GM12878 (cell line): ENCODE results near the gene RBM19. TPM values are rescaled to one million over a fixed set of nuclear protein-coding genes. Genes with fewer than 3 reads are reported as not detected.

Source experiments
- ATAC-seq: fragments of 200-7000 bp; cut with Tn5 transposase; 3 replicates; pipeline ENCODE4 v1.9.1; 2020; ENCODE audit warnings: mild to moderate bottlenecking, moderate library complexity
- BruUV-seq: library from RNA; stranded (reverse); fragments of 400-500 nt; replicated peaks from 2 replicates; lab custom pipeline; 2021; lab: Mats Ljungman, UMichigan
- CTCF ChIA-PET: fragments of 300-600 bp; sonication (Branson Sonifier 250); formaldehyde crosslinking; extraction: SDS; loops from one replicate; lab custom pipeline; 2021; ENCODE audit warnings: inconsistent platforms; lab: Yijun Ruan, JAX
- POLR2A ChIA-PET: fragments of 350-600 bp; formaldehyde crosslinking; extraction: SDS; loops from one replicate; lab custom pipeline; 2021; ENCODE audit warnings: inconsistent platforms; lab: Charles Lee
- RAD21 ChIA-PET: fragments of 300-600 bp; sonication (Branson Sonifier 250); formaldehyde crosslinking; loops from one replicate; lab custom pipeline; 2023; ENCODE audit warnings: antibody characterized with exemption; ENCODE audit not compliant: unreplicated experiment; lab: Charles Lee
- SMC1A ChIA-PET: fragments of 300-600 bp; sonication (Branson Sonifier 250); formaldehyde crosslinking; loops from one replicate; lab custom pipeline; 2023; ENCODE audit not compliant: unreplicated experiment, uncharacterized antibody; lab: Charles Lee
- DNase-seq: peaks from one replicate; pipeline ENCODE4 v3.0.0-alpha.2; 2011; ENCODE audit warnings: low read depth, low spot score
- FAIRE-seq: peaks from 3 replicates; lab custom pipeline; 2011; peaks lifted over from hg19 to GRCh38; lab: Jason Lieb, UNC
- H2AFZ ChIP-seq: 2 replicates; pipeline ENCODE4 v1.6.0; 2011; ENCODE audit warnings: low read depth, low read length, control low read depth; ENCODE audit not compliant: control insufficient read depth
- H3K27ac ChIP-seq: 2 replicates; pipeline ENCODE4 v1.5.1; 2011; ENCODE audit warnings: control low read depth; ENCODE audit not compliant: control insufficient read depth, insufficient read depth
- H3K27me3 ChIP-seq, 2 experiments: replicated peaks in 1 of 2; 2 replicates each; pipeline versions ENCODE4 v1.6.0 to v1.6.1; 2011; ENCODE audit warnings: low read length in 1 of 2; ENCODE audit not compliant: control insufficient read depth in 2 of 2, insufficient read depth in 2 of 2
- H3K36me3 ChIP-seq, 2 experiments: 2 replicates each; pipeline ENCODE4 v1.5.1; 2011; ENCODE audit warnings: low read length in 1 of 2; ENCODE audit not compliant: control insufficient read depth in 2 of 2, insufficient read depth in 2 of 2
- H3K4me1 ChIP-seq: 2 replicates; pipeline ENCODE4 v1.6.1; 2011; ENCODE audit warnings: mild to moderate bottlenecking, low read length, moderate library complexity, mixed read lengths; ENCODE audit not compliant: control insufficient read depth, insufficient read depth
- H3K4me2 ChIP-seq: 2 replicates; pipeline ENCODE4 v1.6.0; 2011; ENCODE audit warnings: control low read depth; ENCODE audit not compliant: control insufficient read depth, insufficient read depth
- H3K4me3 ChIP-seq: fragments of 200-600 bp; sonication (generic); 2 replicates; pipeline ENCODE4 v1.5.1; 2016
- H3K79me2 ChIP-seq: 2 replicates; pipeline ENCODE4 v1.6.0; 2011; ENCODE audit warnings: low read length; ENCODE audit not compliant: control insufficient read depth, insufficient read depth
- H3K9ac ChIP-seq: 2 replicates; pipeline ENCODE4 v1.8.0; 2011; ENCODE audit warnings: low read length, control low read depth, mixed read lengths; ENCODE audit not compliant: control insufficient read depth, insufficient read depth
- H3K9me3 ChIP-seq: replicated peaks from 3 replicates; pipeline ENCODE4 v1.5.1; 2011; ENCODE audit warnings: mild to moderate bottlenecking, low read length; ENCODE audit not compliant: control insufficient read depth, insufficient read depth
- H4K20me1 ChIP-seq: 2 replicates; pipeline ENCODE4 v1.6.0; 2011; ENCODE audit not compliant: control insufficient read depth, insufficient read depth
- ASH2L ChIP-seq: fragments of 300-600, 200-600 bp; sonication (generic); IDR thresholded peaks from 2 replicates; pipeline ENCODE4 v1.6.1; 2017; ENCODE audit warnings: low read depth, mild to moderate bottlenecking, borderline replicate concordance
- ATF3 ChIP-seq: IDR thresholded peaks from 2 replicates; pipeline ENCODE4 v1.6.1; 2011; ENCODE audit warnings: low read depth, mild to moderate bottlenecking, low read length, moderate library complexity, borderline replicate concordance; ENCODE audit errors: extremely low read depth
- BHLHE40 ChIP-seq, 2 experiments: fragments of 450-650 bp in 1 of 2; IDR thresholded peaks; 2 replicates each; pipeline ENCODE4 v1.6.1; 2011 to 2017; ENCODE audit warnings: low read depth in 2 of 2, borderline replicate concordance in 1 of 2, improper control_type of control experiment in 1 of 2, low read length in 1 of 2, mild to moderate bottlenecking in 1 of 2
- BMI1 ChIP-seq: fragments of 450-650 bp; IDR thresholded peaks from 2 replicates; pipeline ENCODE4 v1.6.1; 2016; ENCODE audit warnings: mild to moderate bottlenecking, moderate library complexity, borderline replicate concordance
- E4F1 ChIP-seq: fragments of 450-650 bp; IDR thresholded peaks from 2 replicates; pipeline ENCODE4 v1.6.1; 2018; ENCODE audit warnings: borderline replicate concordance, mild to moderate bottlenecking; ENCODE audit not compliant: partially characterized antibody
- FOXK2 ChIP-seq: fragments of 450-650 bp; IDR thresholded peaks from 2 replicates; pipeline ENCODE4 v1.6.1; 2017; ENCODE audit warnings: mild to moderate bottlenecking, moderate library complexity
- HSF1 ChIP-seq: fragments of 150-350 bp; IDR thresholded peaks from 2 replicates; pipeline ENCODE4 v1.6.1; 2014; ENCODE audit warnings: mild to moderate bottlenecking, low read depth, low read length
- IKZF2 ChIP-seq, 2 experiments: fragments of 450-650 bp; IDR thresholded peaks; 2 replicates each; pipeline ENCODE4 v1.6.1; 2017; ENCODE audit warnings: mild to moderate bottlenecking in 2 of 2, moderate library complexity in 2 of 2
- MYB ChIP-seq: fragments of 150-350 bp; IDR thresholded peaks from 2 replicates; pipeline ENCODE4 v1.6.1; 2014; ENCODE audit warnings: mild to moderate bottlenecking, low read depth, low read length, borderline replicate concordance
- NFXL1 ChIP-seq: fragments of 450-650 bp; IDR thresholded peaks from 2 replicates; pipeline ENCODE4 v1.6.1; 2017; ENCODE audit warnings: antibody characterized with exemption, mild to moderate bottlenecking, borderline replicate concordance
- PML ChIP-seq: IDR thresholded peaks from 2 replicates; pipeline ENCODE4 v1.6.1; 2012; ENCODE audit warnings: low read length, inconsistent platforms
- SMAD5 ChIP-seq: IDR thresholded peaks from 2 replicates; pipeline ENCODE4 v1.6.1; 2016; ENCODE audit warnings: antibody characterized with exemption, low read depth
- SP1 ChIP-seq: IDR thresholded peaks from one replicate; pipeline ENCODE4 v1.6.1; 2011; ENCODE audit warnings: low read depth, low read length
- YY1 ChIP-seq: IDR thresholded peaks from 2 replicates; pipeline ENCODE4 v1.6.1; 2011; ENCODE audit warnings: low read depth, mild to moderate bottlenecking, low read length
- ZBED1 ChIP-seq: IDR thresholded peaks from 2 replicates; pipeline ENCODE4 v1.6.1; 2016; ENCODE audit warnings: borderline replicate concordance
- ZNF217 ChIP-seq: fragments of 450-650 bp; IDR thresholded peaks from 2 replicates; pipeline ENCODE4 v1.6.1; 2017; ENCODE audit warnings: antibody characterized with exemption, mild to moderate bottlenecking
- ZNF274 ChIP-seq: IDR thresholded peaks from one replicate; pipeline ENCODE4 v1.8.0; 2011; ENCODE audit not compliant: insufficient read length, insufficient read depth
- ZZZ3 ChIP-seq: IDR thresholded peaks from 2 replicates; pipeline ENCODE4 v1.6.1; 2011; ENCODE audit warnings: low read depth; ENCODE audit not compliant: control insufficient read depth, insufficient read length
- WGBS: methylation state at CpG from one replicate; pipeline ENCODE4 v1.1.6; 2016; ENCODE audit warnings: low lambda C conversion rate; ENCODE audit not compliant: insufficient replicate concordance, insufficient coverage; ENCODE audit errors: missing lambda C conversion rate; 5-methylcytosine and 5-hydroxymethylcytosine counted together
- in situ Hi-C: fragments of 300-500 bp; cut with MboI; formaldehyde crosslinking; loops from 9 replicates; pipeline ENCODE4 v1.14.3; 2018; ENCODE audit warnings: mixed read lengths
- intact Hi-C: fragments of 100-400 bp; cut with micrococcal nuclease; formaldehyde crosslinking; loops from one replicate; pipeline ENCODE4 v1.14.2; 2022; ENCODE audit not compliant: unreplicated experiment
- polyA plus RNA-seq, 11 experiments: library from polyadenylated mRNA; depleted of rRNA in 4 of 11; unstranded in 6 of 11; stranded (reverse) in 5 of 11; fragments of >200 nt; fragmentation: Nextera tagmentation in 4 of 11; fragmentation: Illumina TruSeq in 1 of 11; extraction: Ambion mirVana in 4 of 11; extraction: Trizol in 1 of 11; gene quantifications; 1 replicate in 1 of 11; 2 replicates in 10 of 11; pipeline versions ENCODE4 v1.2.1 to v1.2.3, GENCODE V29; 2011 to 2016; ENCODE audit warnings: inconsistent platforms in 2 of 11, missing spikeins in 2 of 11, low read depth in 1 of 11
- total RNA-seq, 4 experiments: library from RNA; depleted of rRNA in 3 of 4; stranded (reverse); fragments of >200 nt in 3 of 4; fragmentation: Illumina TruSeq in 1 of 4; extraction: Trizol in 1 of 4; gene quantifications; 2 replicates each; pipeline versions ENCODE4 v1.2.1 to v1.2.3, GENCODE V29; 2013 to 2021

RBM19 gene
- total and polyA plus RNA-seq, 10 of the 15 experiments (the other 5 are each of a cell fraction or from before 2014, with no cell fraction given): 4.2 to 42.9 (median 28.4) TPM

- TF ChIP-seq MYB (no peak), FOXK2 (no peak), BMI1 (no peak), YY1 (no peak)
Measured at GRCh38 chr12:113892556-113892955, 73.6 kb downstream of the RBM19 start (continued).

- H3K4me1 ChIP-seq: no peaks in the 10 kb centered on the region
- H3K4me2 ChIP-seq: no peak overlapping the region
- WGBS: 89% methylated on average over 15 of the region's 15 CpGs
- in situ Hi-C loops (no loop called here), intact Hi-C loops (no loop called here)
- ChIA-PET CTCF (interaction anchor here (0.6 kb wide), 1 partner anchor 430 kb away, joined by 3 read pairs; no protein-coding TSS in a partner anchor), RAD21 (no interaction called here), POLR2A (interaction anchor here (0.5 kb wide), 1 partner anchor 29 kb away, joined by 3 read pairs; no protein-coding TSS in a partner anchor), SMC1A (no interaction called here)
- H4K20me1 ChIP-seq: no peaks in the 10 kb centered on the region
- H3K27ac ChIP-seq: no peak overlapping the region
- DNase-seq (no peak), FAIRE-seq (no peak), ATAC-seq (no peak)
- no peak overlapping the region for H3K4me3 ChIP-seq
- no TSS peak for BruUV-seq
- H2AFZ ChIP-seq: no peak overlapping the region
- H3K36me3 ChIP-seq: peaks cover 0 to 3% of the 10 kb centered on the region in 2 experiments; a peak in 3 of 4 replicates
- H3K79me2 ChIP-seq: no peaks in the 10 kb centered on the region
- no peaks in the 10 kb centered on the region for H3K27me3 ChIP-seq
- no peak overlapping the region for H3K9ac ChIP-seq
- no peaks in the 10 kb centered on the region for H3K9me3 ChIP-seq
- TF ChIP-seq IKZF2 (IDR thresholded peaks at IDR 0.05) (no peak), BHLHE40 (IDR thresholded peaks at IDR 0.05; ENCODE audit: borderline replicate concordance in 1 of 2, low read depth in 2 of 2, low read length in 1 of 2) (no peak), PML (no peak), MYB (no peak), ZNF274 (no peak), E4F1 (no peak), SMAD5 (no peak), ZZZ3 (no peak), ATF3 (no peak), NFXL1 (no peak), ZNF217 (no peak), YY1 (no peak), ZBED1 (no peak), HSF1 (no peak), BMI1 (no peak), SP1 (no peak), ASH2L (no peak)
Measured at GRCh38 chr12:113891739-113892520, 74.2 kb downstream of the RBM19 start.
